ENCODE results near the gene SLC26A11.

- TF ChIP-seq, protein P1, sequence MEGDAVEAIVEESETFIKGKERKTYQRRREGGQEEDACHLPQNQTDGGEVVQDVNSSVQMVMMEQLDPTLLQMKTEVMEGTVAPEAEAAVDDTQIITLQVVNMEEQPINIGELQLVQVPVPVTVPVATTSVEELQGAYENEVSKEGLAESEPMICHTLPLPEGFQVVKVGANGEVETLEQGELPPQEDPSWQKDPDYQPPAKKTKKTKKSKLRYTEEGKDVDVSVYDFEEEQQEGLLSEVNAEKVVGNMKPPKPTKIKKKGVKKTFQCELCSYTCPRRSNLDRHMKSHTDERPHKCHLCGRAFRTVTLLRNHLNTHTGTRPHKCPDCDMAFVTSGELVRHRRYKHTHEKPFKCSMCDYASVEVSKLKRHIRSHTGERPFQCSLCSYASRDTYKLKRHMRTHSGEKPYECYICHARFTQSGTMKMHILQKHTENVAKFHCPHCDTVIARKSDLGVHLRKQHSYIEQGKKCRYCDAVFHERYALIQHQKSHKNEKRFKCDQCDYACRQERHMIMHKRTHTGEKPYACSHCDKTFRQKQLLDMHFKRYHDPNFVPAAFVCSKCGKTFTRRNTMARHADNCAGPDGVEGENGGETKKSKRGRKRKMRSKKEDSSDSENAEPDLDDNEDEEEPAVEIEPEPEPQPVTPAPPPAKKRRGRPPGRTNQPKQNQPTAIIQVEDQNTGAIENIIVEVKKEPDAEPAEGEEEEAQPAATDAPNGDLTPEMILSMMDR (conservative IDR thresholded peaks at IDR 0.05 in 1 of 2, IDR thresholded peaks at IDR 0.05 in 1 of 2; ENCODE audit: low read depth in 1 of 2, low read length in 2 of 2), result no peak
- TF ChIP-seq EZH2 (IDR thresholded peaks at IDR 0.05; ENCODE audit: low read length, missing control alignments), result no peak
Observed at GRCh38 chr17:80180192-80180591, 40.0 kb upstream of the SLC26A11 start.
